OCI-LY1 (cell line): Measurements from ENCODE around the gene CSHL1.
"Not testable (repeated sequence)": the region's sequence is repeated elsewhere in the genome, so short reads cannot be mapped to it uniquely, and the experiment has no call there.

Source experiments
- CTCF ChIP-seq: fragments of 200-600 bp; sonication (generic), shearing (Covaris generic); IDR thresholded peaks from 2 replicates; pipeline ENCODE4 v1.5.1; 2017; ENCODE audit warnings: mild to moderate bottlenecking, antibody characterized with exemption, low read length, moderate library complexity, mixed read lengths
- EZH2 ChIP-seq: fragments of 200-600 bp; sonication (generic), shearing (Covaris generic); IDR thresholded peaks from 2 replicates; pipeline ENCODE4 v1.8.0; 2017; ENCODE audit warnings: borderline replicate concordance, mixed run types, mild to moderate bottlenecking, antibody characterized with exemption, low read length, moderate library complexity, mixed read lengths

- TF ChIP-seq EZH2, CTCF: not testable (repeated sequence)
These were observed 6.3 kb downstream of the CSHL1 start for GRCh38 chr17:63904796-63905195.
